Right lobe of liver (tissue), 6 donors: ENCODE data around the gene LETM1. TPM values are rescaled to one million over a fixed set of nuclear protein-coding genes. Genes with fewer than 3 reads are reported as not detected.

Source experiments
- ATAC-seq, 4 donors: fragments of 200-7000 bp; cut with Tn5 transposase; one replicate each; pipeline ENCODE4 v1.9.1; 2020; ENCODE audit warnings: mild to moderate bottlenecking in 4 of 4, moderate library complexity in 4 of 4
- DNase-seq, 3 donors: peaks; one replicate each; pipeline ENCODE4 v3.0.0-alpha.2; 2020
- H3K27ac ChIP-seq, 3 donors: fragments of 200-600 bp; one replicate each; pipeline ENCODE4 v1.8.0; 2022
- H3K27me3 ChIP-seq, 2 donors: fragments of 200-600 bp; one replicate each; pipeline ENCODE4 v1.8.0; 2022
- H3K36me3 ChIP-seq, 4 donors: fragments of 200-600 bp; sonication (generic) in 1 of 4; one replicate each; pipeline versions ENCODE4 v1.5.1 to v1.8.0; 2017 to 2022; ENCODE audit warnings: control low read depth in 1 of 4
- H3K4me1 ChIP-seq, 4 donors: fragments of 200-600 bp; sonication (generic) in 1 of 4; one replicate each; pipeline versions ENCODE4 v1.5.1 to v1.8.0; 2017 to 2022; ENCODE audit warnings: control low read depth in 1 of 4
- H3K4me3 ChIP-seq, 3 donors: fragments of 200-600 bp; one replicate each; pipeline ENCODE4 v1.8.0; 2022
- H3K9me3 ChIP-seq, 4 donors: fragments of 200-600 bp; sonication (generic) in 1 of 4; one replicate each; pipeline versions ENCODE4 v1.5.1 to v1.8.0; 2017 to 2022; ENCODE audit warnings: control low read depth in 1 of 4
- POLR2A ChIP-seq: fragments of 450-650 bp; IDR thresholded peaks from one replicate; pipeline ENCODE4 v1.6.1; 2017; ENCODE audit warnings: antibody characterized with exemption, mild to moderate bottlenecking
- WGBS: methylation state at CpG from one replicate; pipeline ENCODE4 v1.1.6; 2018; ENCODE audit warnings: low coverage, low lambda C conversion rate; ENCODE audit not compliant: insufficient coverage; ENCODE audit errors: missing lambda C conversion rate; 5-methylcytosine and 5-hydroxymethylcytosine counted together
- intact Hi-C, 2 donors: fragments of 100-400 bp; cut with DNase I; formaldehyde crosslinking; loops; one replicate each; pipeline versions ENCODE4 v1.11.2 to v1.14.1; 2022
- total RNA-seq, 6 experiments: library from RNA; depleted of rRNA in 2 of 6; stranded (reverse); fragments of >200 nt in 2 of 6; fragmentation: NEBNext Ultra II Directional in 3 of 6; extraction: Animal tissue kit (Norgen Biotek cat#: 25700) in 3 of 6; gene quantifications; one replicate each; pipeline versions ENCODE4 v1.1.0 to v1.2.4, GENCODE V29; 2016 to 2023
- TF ChIP-seq, protein P1 (sequence below), 4 donors: fragments of 200-600 bp in 3 of 4; fragments of 450-650 bp in 1 of 4; IDR thresholded peaks; one replicate each; pipeline versions ENCODE4 v1.5.1 to v1.8.0; 2016 to 2022; ENCODE audit warnings: antibody characterized with exemption in 4 of 4, mild to moderate bottlenecking in 2 of 4
- donor health status: DM: no; HTN: yes; CAD: no.
- donor health status: DM: no; HTN: no; CAD: no.
- donor health status: DM: no; HTN: no; CAD: no.
- donor health status: DM: no; HTN: yes; CAD: no.
- donor health status: DM: no; HTN: yes; CAD: no.

The LETM1 gene
- total RNA-seq, 6 experiments from 2014 or later, result 18.1 to 31.0 (median 25.6) TPM

GRCh38 chr4:1901127-1901526 is 45.2 kb upstream of the LETM1 start:
- ATAC-seq (no peak), DNase-seq (no peak)
- Histone ChIP-seq H3K27me3 (no peaks in the 10 kb centered on the region), H3K36me3 (peaks cover 0 to 17% (median 0%) of the 10 kb centered on the region in 4 donors), H3K27ac (no peak overlapping the region), H3K4me1 (no peaks in the 10 kb centered on the region), H3K9me3 (no peaks in the 10 kb centered on the region), H3K4me3 (no peak overlapping the region)
- TF ChIP-seq POLR2A, result no peak
- TF ChIP-seq, protein P1, sequence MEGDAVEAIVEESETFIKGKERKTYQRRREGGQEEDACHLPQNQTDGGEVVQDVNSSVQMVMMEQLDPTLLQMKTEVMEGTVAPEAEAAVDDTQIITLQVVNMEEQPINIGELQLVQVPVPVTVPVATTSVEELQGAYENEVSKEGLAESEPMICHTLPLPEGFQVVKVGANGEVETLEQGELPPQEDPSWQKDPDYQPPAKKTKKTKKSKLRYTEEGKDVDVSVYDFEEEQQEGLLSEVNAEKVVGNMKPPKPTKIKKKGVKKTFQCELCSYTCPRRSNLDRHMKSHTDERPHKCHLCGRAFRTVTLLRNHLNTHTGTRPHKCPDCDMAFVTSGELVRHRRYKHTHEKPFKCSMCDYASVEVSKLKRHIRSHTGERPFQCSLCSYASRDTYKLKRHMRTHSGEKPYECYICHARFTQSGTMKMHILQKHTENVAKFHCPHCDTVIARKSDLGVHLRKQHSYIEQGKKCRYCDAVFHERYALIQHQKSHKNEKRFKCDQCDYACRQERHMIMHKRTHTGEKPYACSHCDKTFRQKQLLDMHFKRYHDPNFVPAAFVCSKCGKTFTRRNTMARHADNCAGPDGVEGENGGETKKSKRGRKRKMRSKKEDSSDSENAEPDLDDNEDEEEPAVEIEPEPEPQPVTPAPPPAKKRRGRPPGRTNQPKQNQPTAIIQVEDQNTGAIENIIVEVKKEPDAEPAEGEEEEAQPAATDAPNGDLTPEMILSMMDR (IDR thresholded peaks at IDR 0.05), result no peak
- intact Hi-C loops, result loop anchor here in 1 of 2 donors (10.0 kb wide), 1 partner anchor 156 kb away; no protein-coding TSS in a partner anchor
- WGBS, result 75% methylated on average over 5 of the region's 6 CpGs

DNA sequence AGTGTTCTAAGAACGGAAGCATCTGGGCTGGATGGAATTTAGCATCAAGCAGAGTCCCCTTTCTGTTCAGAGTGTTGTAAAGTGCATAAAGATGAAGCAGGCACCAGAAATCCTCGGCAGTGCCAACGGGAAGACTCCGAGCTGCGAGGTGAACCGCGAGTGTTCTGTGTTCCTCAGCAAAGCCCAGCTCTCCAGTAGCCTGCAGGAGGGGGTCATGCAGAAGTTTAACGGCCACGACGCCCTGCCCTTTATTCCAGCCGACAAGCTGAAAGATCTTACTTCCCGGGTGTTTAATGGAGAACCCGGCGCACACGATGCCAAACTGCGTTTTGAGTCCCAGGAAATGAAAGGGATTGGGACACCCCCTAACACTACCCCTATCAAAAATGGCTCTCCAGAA is 44.7 kb upstream of the LETM1 start:
- intact Hi-C loops, result loop anchor here in 1 of 2 donors (10.0 kb wide), 1 partner anchor 156 kb away; no protein-coding TSS in a partner anchor
- DNase-seq (no peak), ATAC-seq (no peak)
- Histone ChIP-seq H3K4me1 (no peaks in the 10 kb centered on the region), H3K27ac (no peak overlapping the region), H3K4me3 (no peak overlapping the region), H3K27me3 (no peaks in the 10 kb centered on the region), H3K9me3 (no peaks in the 10 kb centered on the region), H3K36me3 (peaks cover 0 to 17% (median 0%) of the 10 kb centered on the region in 4 donors)
- TF ChIP-seq, protein P1 (IDR thresholded peaks at IDR 0.05), result no peak
- TF ChIP-seq POLR2A, result no peak
- 78% methylated on average over 16 of the region's 16 CpGs for WGBS

- intact Hi-C loops, result loop anchor here in 1 of 2 donors (10.0 kb wide), 1 partner anchor 155 kb away; no protein-coding TSS in a partner anchor
- Histone ChIP-seq H3K27me3 (no peaks in the 10 kb centered on the region), H3K36me3 (peaks cover 0 to 17% (median 0%) of the 10 kb centered on the region in 4 donors), H3K27ac (no peak overlapping the region), H3K9me3 (no peaks in the 10 kb centered on the region), H3K4me3 (no peak overlapping the region), H3K4me1 (no peaks in the 10 kb centered on the region)
- TF ChIP-seq, protein P1 (IDR thresholded peaks at IDR 0.05), result no peak
- no peak for TF ChIP-seq POLR2A
- ATAC-seq (no peak), DNase-seq (no peak)
Measured at GRCh38 chr4:1900087-1900433, 44.1 kb upstream of the LETM1 start.

DNA sequence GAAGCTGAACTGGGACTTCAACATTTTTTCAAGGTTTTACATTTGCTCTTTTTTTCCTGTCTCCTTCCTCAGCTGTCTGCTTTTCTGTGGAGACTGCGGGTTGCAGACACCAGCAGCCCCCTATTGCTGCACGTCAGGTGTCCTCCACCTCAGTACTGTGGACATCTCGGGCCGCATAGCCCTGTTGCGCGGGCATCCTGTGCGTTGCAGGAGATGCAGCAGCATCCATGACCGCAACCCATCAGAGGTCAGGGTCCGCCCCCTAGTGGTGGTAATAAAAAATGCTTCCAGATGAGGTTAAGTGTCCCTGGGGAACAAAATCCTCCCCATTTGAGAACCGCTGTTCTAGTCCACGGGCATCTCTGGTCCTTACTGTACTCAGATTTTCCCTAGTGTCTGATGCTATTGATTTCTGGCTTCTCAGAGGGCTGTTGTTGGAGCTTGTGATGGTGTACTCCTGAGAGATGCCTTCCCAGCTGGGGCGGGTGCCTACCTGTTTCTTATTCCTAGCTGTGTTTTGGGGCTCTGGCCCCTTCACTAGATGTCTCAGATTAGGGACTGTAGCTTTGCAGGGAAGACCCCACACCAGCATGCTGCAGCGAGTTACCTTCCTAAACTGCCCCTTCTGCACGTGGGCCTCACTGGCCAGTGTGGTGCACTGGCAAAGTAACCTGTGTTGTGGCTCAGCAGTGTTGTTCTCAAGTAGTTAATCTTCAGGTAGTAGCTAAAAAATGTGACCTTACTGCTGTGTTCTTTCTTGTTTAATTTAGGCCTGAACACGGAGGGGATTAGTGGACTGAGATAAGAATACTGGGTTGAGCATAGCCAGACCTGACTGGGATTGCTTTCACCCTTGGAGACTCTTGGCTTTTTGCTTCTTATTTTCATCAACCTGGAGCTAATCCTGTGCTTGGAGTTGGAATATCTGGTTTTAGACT is 43.5 kb upstream of the LETM1 start:
- H3K4me1 ChIP-seq, result no peaks in the 10 kb centered on the region
- no peak overlapping the region for H3K4me3 ChIP-seq
- H3K27me3 ChIP-seq, result no peaks in the 10 kb centered on the region
- TF ChIP-seq, protein P1 (IDR thresholded peaks at IDR 0.05), result peak; percentile 87 to 93 (median 88)
- no peak for TF ChIP-seq POLR2A
- ATAC-seq (peak; percentile 96 to 100 (median 98)), DNase-seq (peak; percentile 72 to 77 (median 75))
- no peak overlapping the region for H3K27ac ChIP-seq
- intact Hi-C loops, result loop anchor here (10.0 kb wide), 3 partner anchors 55 to 155 kb away; no protein-coding TSS in a partner anchor
- 14% methylated on average over 10 of the region's 15 CpGs for WGBS
- H3K36me3 ChIP-seq, result peaks cover 0 to 16% (median 0%) of the 10 kb centered on the region in 4 donors
- no peaks in the 10 kb centered on the region for H3K9me3 ChIP-seq
